Psoas muscle (tissue), 8 donors: ENCODE data around the gene ITGB8. TPM values are rescaled to one million over a fixed set of nuclear protein-coding genes. Genes with fewer than 3 reads are reported as not detected.

Experiments
- ATAC-seq, 4 donors: fragments of 200-7000 bp; cut with Tn5 transposase; one replicate each; pipeline ENCODE4 v1.9.1; 2020; ENCODE audit warnings: moderate library complexity in 3 of 4, mild to moderate bottlenecking in 2 of 4
- DNase-seq, 2 donors: peaks; one replicate each; pipeline ENCODE4 v3.0.0-alpha.2; 2020
- H3K27ac ChIP-seq: fragments of 200-600 bp; one replicate; pipeline ENCODE4 v1.8.0; 2022
- H3K27me3 ChIP-seq, 3 donors: fragments of 200-600 bp in 1 of 3; one replicate each; pipeline versions ENCODE4 v1.6.1 to v1.8.0; 2013 to 2022; ENCODE audit warnings: low read length in 2 of 3, mild to moderate bottlenecking in 2 of 3, moderate library complexity in 1 of 3; ENCODE audit not compliant: insufficient read depth in 3 of 3
- H3K36me3 ChIP-seq, 2 donors: fragments of 200-600 bp in 1 of 2; one replicate each; pipeline versions ENCODE4 v1.6.1 to v1.8.0; 2013 to 2022; ENCODE audit warnings: low read depth in 1 of 2, mild to moderate bottlenecking in 1 of 2, moderate library complexity in 1 of 2; ENCODE audit not compliant: insufficient read depth in 1 of 2
- H3K4me1 ChIP-seq: fragments of 200-600 bp; one replicate; pipeline ENCODE4 v1.8.0; 2022
- H3K4me3 ChIP-seq: fragments of 200-600 bp; one replicate; pipeline ENCODE4 v1.8.0; 2022; ENCODE audit warnings: mild to moderate bottlenecking
- H3K9me3 ChIP-seq: fragments of 200-600 bp; one replicate; pipeline ENCODE4 v1.8.0; 2022
- WGBS, 3 donors: extraction: QIAGEN DNeasy Blood & Tissue Kit; methylation state at CpG; one replicate each; pipeline versions ENCODE4 v1.1.6 to v1.1.7; 2013; 5-methylcytosine and 5-hydroxymethylcytosine counted together
- intact Hi-C, 2 donors: fragments of 100-400 bp; cut with DNase I; formaldehyde crosslinking; loops; one replicate each; pipeline versions ENCODE4 v1.11.0 to v1.14.2; 2022
- polyA plus RNA-seq, 3 donors: library from polyadenylated mRNA; stranded (reverse); fragments of 200-250 nt; gene quantifications; one replicate each; pipeline ENCODE4 v1.2.3, GENCODE V29; 2013
- total RNA-seq, 4 donors: library from RNA; stranded (reverse); fragmentation: NEBNext Ultra II Directional in 2 of 4; extraction: Animal tissue kit (Norgen Biotek cat#: 25700) in 2 of 4; gene quantifications; one replicate each; pipeline versions ENCODE4 v1.2.1 to v1.2.4, GENCODE V29; 2021 to 2023
- TF ChIP-seq, protein P1 (sequence below): fragments of 200-600 bp; IDR thresholded peaks from one replicate; pipeline ENCODE4 v1.8.0; 2022; ENCODE audit warnings: antibody characterized with exemption
- donor health status: healthy with polysubstance abuse.
- donor health status: DM: no; HTN: no; CAD: no; lungs with moderate emphysema.
- donor health status: Bipolar disorder and iron deficiency.
- donor health status: healthy.
- donor health status: DM: yes; HTN: yes; CAD: no.
- donor health status: DM: no; HTN: no; CAD: no.
- donor health status: DM: no; HTN: no; CAD: no.
- donor health status: DM: yes; HTN: yes; CAD: no.

The ITGB8 gene
- total and polyA plus RNA-seq, 7 donors: 0.04 to 0.60 (median 0.12) TPM

DNA sequence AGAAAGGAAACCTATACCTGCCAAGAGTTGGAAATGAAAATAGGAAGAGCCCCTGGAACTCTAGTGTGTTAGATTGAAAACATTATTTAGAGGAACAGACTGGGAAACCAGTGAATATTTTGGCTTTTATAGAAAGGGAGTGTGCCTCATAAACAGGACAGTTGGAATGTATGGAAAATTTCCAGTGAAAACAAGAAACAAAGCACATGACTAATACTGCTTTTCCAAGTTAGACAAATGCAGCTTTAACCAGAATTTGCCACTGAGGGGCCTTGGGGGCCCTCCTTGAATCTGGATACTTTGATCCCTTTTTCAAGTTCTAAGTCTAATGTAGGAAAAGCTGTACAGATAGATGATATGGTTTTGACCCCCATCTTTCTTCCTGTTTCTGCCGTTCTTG, 21.2 kb downstream of the ITGB8 start:
- intact Hi-C loops: no loop called here
- Histone ChIP-seq H3K36me3 (no peaks in the 10 kb centered on the region), H3K27ac (no peak overlapping the region), H3K4me3 (no peak overlapping the region), H3K9me3 (no peaks in the 10 kb centered on the region), H3K4me1 (no peaks in the 10 kb centered on the region), H3K27me3 (no peaks in the 10 kb centered on the region)
- no peak for ATAC-seq
- 19 to 34% (median 33%) methylated on average over 1 of the region's 1 CpG for whole genome bisulfite sequencing, 3 donors
- TF ChIP-seq, protein P1, sequence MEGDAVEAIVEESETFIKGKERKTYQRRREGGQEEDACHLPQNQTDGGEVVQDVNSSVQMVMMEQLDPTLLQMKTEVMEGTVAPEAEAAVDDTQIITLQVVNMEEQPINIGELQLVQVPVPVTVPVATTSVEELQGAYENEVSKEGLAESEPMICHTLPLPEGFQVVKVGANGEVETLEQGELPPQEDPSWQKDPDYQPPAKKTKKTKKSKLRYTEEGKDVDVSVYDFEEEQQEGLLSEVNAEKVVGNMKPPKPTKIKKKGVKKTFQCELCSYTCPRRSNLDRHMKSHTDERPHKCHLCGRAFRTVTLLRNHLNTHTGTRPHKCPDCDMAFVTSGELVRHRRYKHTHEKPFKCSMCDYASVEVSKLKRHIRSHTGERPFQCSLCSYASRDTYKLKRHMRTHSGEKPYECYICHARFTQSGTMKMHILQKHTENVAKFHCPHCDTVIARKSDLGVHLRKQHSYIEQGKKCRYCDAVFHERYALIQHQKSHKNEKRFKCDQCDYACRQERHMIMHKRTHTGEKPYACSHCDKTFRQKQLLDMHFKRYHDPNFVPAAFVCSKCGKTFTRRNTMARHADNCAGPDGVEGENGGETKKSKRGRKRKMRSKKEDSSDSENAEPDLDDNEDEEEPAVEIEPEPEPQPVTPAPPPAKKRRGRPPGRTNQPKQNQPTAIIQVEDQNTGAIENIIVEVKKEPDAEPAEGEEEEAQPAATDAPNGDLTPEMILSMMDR: no peak
- no peak for DNase-seq

DNA sequence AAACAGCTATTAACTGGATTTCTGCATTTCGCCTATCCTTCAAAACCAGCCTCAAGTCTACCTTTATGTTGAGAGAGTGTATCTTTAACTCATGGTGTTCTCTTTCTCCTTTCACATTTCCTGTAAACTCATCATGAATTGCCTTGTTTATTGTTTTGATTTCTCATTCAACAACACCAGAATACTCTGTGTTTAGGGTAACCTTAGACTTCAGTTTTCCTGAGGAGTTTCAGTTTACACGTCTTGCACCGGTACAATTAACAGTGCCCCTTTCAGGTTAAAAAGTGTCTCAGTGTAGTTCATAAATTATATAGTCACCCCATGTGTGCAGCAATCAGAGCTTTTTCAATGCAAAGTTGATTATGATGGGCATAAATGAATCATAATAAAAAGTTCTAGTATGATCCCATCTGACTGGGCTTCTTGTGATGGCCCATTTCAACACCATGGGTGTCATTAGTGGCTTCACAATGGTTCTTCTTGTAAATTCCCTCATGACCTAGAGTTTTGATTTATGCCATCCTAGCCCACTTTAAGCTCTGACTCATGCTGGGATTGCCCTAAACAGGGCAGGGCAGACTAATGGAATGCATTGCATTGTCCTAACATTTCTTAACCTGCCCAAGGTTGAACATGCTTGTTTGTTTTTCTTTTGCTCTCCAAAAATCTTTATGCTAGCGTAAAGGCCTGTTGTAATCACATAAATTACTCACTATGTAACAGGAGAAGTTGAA, 22.0 kb downstream of the ITGB8 start:
- no peaks in the 10 kb centered on the region for H3K4me1 ChIP-seq
- H3K27me3 ChIP-seq: no peaks in the 10 kb centered on the region
- DNase-seq (no peak), ATAC-seq (no peak)
- no peaks in the 10 kb centered on the region for H3K36me3 ChIP-seq
- TF ChIP-seq, protein P1: no peak
- no peaks in the 10 kb centered on the region for H3K9me3 ChIP-seq
- no peak overlapping the region for H3K4me3 ChIP-seq
- intact Hi-C loops: no loop called here
- H3K27ac ChIP-seq: no peak overlapping the region
- 87 to 92% (median 88%) methylated on average over 4 of the region's 4 CpGs for WGBS, 3 donors

DNA sequence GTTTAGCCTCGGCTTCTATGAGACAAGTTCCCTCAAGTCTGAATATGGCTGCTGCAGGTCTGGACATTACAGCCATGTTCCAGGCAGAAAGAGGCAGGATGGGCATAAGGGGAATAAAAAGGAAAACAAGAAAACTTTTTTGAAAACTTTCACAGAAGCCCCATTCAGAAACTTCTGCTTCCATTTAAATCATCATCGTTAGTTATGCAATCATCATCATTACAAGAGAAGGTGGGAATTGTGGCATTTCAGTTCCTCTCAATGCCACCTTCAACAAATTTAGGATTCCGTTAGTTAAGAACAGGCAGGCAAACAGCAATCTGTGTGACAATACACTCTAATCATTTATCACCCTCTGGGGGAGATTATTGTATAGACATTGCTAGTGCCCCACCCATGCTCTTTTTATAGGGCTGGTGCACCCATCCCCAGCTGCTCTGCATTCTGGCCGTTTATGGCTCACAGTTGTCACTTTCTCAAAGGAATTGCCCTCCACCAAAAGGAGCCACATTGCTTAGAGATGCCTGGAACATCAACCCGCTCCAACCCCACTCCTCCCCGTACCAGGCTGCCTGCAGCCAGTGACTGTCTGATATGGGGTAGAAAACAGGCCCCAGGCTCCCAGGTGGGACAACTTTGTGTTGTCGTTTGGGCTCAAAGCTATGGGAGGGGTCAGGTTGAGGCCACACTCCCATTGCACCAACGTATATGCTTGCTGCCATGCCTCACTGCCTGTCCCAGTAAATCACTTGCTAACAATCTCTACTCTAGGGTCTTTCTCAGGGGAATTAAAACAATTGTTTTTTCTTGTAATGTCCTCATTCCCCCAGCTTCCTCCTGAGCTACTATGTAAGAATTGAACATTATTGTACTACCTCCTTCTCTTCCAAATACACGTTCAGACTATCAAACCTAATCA, 24.2 kb downstream of the ITGB8 start:
- no peaks in the 10 kb centered on the region for H3K4me1 ChIP-seq
- no peak overlapping the region for H3K27ac ChIP-seq
- TF ChIP-seq, protein P1: no peak
- DNase-seq: no peak
- H3K9me3 ChIP-seq: no peaks in the 10 kb centered on the region
- no peaks in the 10 kb centered on the region for H3K36me3 ChIP-seq
- H3K4me3 ChIP-seq: no peak overlapping the region
- ATAC-seq: no peak
- intact Hi-C loops: no loop called here
- H3K27me3 ChIP-seq: no peaks in the 10 kb centered on the region
- WGBS, 3 donors: 61 to 73% (median 69%) methylated on average over 9 of the region's 9 CpGs

DNA sequence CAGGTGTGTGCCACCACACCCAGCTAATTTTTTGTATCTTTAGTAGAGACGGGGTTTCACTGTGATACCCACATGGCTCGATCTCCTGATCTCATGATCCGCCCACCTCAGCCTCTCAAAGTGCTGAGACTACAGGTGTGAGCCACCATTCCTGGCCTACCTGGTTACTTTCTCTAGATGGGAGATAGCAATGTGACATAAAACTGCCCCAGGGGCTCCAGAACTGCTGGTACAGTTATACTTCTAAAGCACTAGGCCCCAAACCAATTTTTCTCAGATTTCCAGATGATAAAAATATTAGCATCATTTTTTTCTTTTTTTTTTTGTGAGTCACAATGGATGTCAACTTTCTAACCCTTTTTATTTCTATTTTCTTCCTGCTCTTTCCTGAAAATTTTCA, 27.4 kb downstream of the ITGB8 start:
- WGBS, 3 donors: 91 to 98% (median 97%) methylated on average over 3 of the region's 3 CpGs
- Histone ChIP-seq H3K4me1 (no peaks in the 10 kb centered on the region), H3K36me3 (no peaks in the 10 kb centered on the region), H3K27ac (no peak overlapping the region), H3K9me3 (no peaks in the 10 kb centered on the region), H3K4me3 (no peak overlapping the region), H3K27me3 (peaks cover 0 to under 1% (median 0%) of the 10 kb centered on the region in 3 donors)
- TF ChIP-seq, protein P1: no peak
- intact Hi-C loops: no loop called here
- ATAC-seq (no peak), DNase-seq (no peak)
